Measurements from ENCODE around the gene CLDN1. TPM values are rescaled to one million over a fixed set of nuclear protein-coding genes. Genes with fewer than 3 reads are reported as not detected.

Gene CLDN1
- total and polyA plus RNA-seq, 2 of the 13 experiments (the other 11 are each of a cell fraction or from before 2014, with no cell fraction given): 42.7 to 51.6 TPM

- TF ChIP-seq, protein P1, sequence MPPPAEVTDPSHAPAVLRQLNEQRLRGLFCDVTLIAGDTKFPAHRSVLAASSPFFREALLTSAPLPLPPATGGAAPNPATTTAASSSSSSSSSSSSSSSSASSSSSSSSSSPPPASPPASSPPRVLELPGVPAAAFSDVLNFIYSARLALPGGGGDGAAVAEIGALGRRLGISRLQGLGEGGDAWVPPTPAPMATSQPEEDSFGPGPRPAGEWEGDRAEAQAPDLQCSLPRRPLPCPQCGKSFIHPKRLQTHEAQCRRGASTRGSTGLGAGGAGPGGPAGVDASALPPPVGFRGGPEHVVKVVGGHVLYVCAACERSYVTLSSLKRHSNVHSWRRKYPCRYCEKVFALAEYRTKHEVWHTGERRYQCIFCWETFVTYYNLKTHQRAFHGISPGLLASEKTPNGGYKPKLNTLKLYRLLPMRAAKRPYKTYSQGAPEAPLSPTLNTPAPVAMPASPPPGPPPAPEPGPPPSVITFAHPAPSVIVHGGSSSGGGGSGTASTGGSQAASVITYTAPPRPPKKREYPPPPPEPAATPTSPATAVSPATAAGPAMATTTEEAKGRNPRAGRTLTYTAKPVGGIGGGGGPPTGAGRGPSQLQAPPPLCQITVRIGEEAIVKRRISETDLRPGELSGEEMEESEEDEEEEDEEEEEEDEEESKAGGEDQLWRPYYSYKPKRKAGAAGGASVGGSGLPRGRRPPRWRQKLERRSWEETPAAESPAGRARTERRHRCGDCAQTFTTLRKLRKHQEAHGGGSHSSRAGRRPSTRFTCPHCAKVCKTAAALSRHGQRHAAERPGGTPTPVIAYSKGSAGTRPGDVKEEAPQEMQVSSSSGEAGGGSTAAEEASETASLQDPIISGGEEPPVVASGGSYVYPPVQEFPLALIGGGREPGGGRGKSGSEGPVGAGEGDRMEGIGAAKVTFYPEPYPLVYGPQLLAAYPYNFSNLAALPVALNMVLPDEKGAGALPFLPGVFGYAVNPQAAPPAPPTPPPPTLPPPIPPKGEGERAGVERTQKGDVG (CRISPR knock-in tag; IDR thresholded peaks at IDR 0.05; ENCODE audit: borderline replicate concordance): no peak
- TF ChIP-seq, protein P2, sequence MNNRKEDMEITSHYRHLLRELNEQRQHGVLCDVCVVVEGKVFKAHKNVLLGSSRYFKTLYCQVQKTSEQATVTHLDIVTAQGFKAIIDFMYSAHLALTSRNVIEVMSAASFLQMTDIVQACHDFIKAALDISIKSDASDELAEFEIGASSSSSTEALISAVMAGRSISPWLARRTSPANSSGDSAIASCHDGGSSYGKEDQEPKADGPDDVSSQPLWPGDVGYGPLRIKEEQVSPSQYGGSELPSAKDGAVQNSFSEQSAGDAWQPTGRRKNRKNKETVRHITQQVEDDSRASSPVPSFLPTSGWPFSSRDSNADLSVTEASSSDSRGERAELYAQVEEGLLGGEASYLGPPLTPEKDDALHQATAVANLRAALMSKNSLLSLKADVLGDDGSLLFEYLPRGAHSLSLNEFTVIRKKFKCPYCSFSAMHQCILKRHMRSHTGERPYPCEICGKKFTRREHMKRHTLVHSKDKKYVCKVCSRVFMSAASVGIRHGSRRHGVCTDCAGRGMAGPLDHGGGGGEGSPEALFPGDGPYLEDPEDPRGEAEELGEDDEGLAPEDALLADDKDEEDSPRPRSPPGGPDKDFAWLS (CRISPR knock-in tag; IDR thresholded peaks at IDR 0.05; ENCODE audit: borderline replicate concordance): no peak
- TF ChIP-seq ZNF180 (CRISPR knock-in tag; IDR thresholded peaks at IDR 0.05; ENCODE audit: borderline replicate concordance, low read depth) (no peak), NR1H2 (CRISPR knock-in tag; IDR thresholded peaks at IDR 0.05; ENCODE audit: borderline replicate concordance, low read depth) (no peak), HMGA1 (CRISPR knock-in tag; conservative IDR thresholded peaks at IDR 0.05) (no peak), ZNF850 (CRISPR knock-in tag; conservative IDR thresholded peaks at IDR 0.05) (no peak), TAF1 (CRISPR knock-in tag; IDR thresholded peaks at IDR 0.05) (peak; percentile 83), NRL (CRISPR knock-in tag; IDR thresholded peaks at IDR 0.05; ENCODE audit: borderline replicate concordance) (peak; percentile 33; the same call in 1 of the 2 replicates), ZNF777 (CRISPR knock-in tag; IDR thresholded peaks at IDR 0.05) (no peak; the same call in 1 of the 2 replicates), ZZZ3 (CRISPR knock-in tag; IDR thresholded peaks at IDR 0.05; ENCODE audit: borderline replicate concordance) (0 out of 2 replicates have a peak, but pooled peaks have one; percentile 39), TEAD3 (CRISPR knock-in tag; optimal IDR thresholded peaks at IDR 0.05; ENCODE audit: borderline replicate concordance) (peak; percentile 58), ZNF816 (CRISPR knock-in tag; IDR thresholded peaks at IDR 0.05; ENCODE audit: borderline replicate concordance) (no peak; the same call in 1 of the 2 replicates), HDAC2 (CRISPR knock-in tag; IDR thresholded peaks at IDR 0.05) (no peak; the same call in 1 of the 2 replicates), RFX1 (IDR thresholded peaks at IDR 0.05) (no peak), CEBPB (IDR thresholded peaks at IDR 0.05; ENCODE audit: borderline replicate concordance, low read depth, low read length) (no peak), ZNF234 (CRISPR knock-in tag; conservative IDR thresholded peaks at IDR 0.05) (no peak; the same call in 1 of the 2 replicates), KDM4B (CRISPR knock-in tag; IDR thresholded peaks at IDR 0.05) (peak; percentile 56; the same call in 1 of the 2 replicates), ZFP36L1 (CRISPR knock-in tag; IDR thresholded peaks at IDR 0.05) (peak; percentile 65; the same call in 1 of the 2 replicates)
- TF ChIP-seq, protein P3, sequence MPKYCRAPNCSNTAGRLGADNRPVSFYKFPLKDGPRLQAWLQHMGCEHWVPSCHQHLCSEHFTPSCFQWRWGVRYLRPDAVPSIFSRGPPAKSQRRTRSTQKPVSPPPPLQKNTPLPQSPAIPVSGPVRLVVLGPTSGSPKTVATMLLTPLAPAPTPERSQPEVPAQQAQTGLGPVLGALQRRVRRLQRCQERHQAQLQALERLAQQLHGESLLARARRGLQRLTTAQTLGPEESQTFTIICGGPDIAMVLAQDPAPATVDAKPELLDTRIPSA (CRISPR knock-in tag; IDR thresholded peaks at IDR 0.05; ENCODE audit: borderline replicate concordance): peak; percentile 43; the same call in 1 of the 2 replicates
- TF ChIP-seq, protein P4, sequence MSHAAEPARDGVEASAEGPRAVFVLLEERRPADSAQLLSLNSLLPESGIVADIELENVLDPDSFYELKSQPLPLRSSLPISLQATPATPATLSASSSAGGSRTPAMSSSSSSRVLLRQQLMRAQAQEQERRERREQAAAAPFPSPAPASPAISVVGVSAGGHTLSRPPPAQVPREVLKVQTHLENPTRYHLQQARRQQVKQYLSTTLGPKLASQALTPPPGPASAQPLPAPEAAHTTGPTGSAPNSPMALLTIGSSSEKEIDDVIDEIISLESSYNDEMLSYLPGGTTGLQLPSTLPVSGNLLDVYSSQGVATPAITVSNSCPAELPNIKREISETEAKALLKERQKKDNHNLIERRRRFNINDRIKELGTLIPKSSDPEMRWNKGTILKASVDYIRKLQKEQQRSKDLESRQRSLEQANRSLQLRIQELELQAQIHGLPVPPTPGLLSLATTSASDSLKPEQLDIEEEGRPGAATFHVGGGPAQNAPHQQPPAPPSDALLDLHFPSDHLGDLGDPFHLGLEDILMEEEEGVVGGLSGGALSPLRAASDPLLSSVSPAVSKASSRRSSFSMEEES (CRISPR knock-in tag; IDR thresholded peaks at IDR 0.05): no peak
Measured at GRCh38 chr3:190321789-190322603, at the start of gene CLDN1 (continued).
